ENCODE data around the gene CD1D. TPM values are rescaled to one million over a fixed set of nuclear protein-coding genes. Genes with fewer than 3 reads are reported as not detected.

The CD1D gene
- total and polyA plus RNA-seq, 3 donors from 2014 or later: 2.5 to 6.6 (median 3.1) TPM

DNA sequence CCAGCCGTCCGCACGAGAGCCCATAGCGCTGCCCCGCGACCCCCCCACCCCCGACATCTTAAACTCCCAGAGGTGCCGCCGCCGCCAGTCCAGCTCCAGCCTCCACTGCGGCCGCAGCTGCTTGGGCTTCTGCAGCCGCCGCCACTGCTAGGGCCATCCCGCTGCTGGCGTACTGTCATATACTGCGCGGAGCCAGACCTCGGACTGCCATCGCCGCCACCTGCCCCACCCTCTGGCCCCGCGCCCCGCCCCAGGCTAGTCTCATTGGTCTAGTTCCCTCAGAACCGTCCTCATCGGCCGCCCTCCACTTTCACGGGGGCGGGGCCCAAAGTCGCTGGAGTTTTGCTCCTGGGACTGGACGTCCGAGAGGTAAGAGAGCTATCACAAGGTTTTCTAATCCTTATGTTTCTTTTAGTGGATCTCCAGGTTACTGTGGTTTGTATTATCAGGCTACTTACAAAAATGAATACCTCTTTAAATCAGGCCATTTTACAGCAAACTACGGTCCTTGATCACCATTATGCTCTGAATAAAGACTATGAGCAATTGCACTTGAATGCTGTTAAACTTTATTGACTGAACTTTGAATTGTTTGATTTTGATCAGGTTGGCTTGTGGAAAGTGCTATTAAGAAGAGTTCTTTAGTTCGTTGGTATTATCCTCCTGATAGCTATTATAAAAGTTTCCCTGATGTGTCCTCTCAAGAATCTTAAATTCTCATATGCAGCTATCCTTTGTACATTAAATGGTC, 2.8 kb upstream of the CD1D start:
- intact Hi-C loops (cut with DNase I; ENCODE audit: low total_unique reads): no loop called here
- 3 to 19% methylated on average over 12 to 34 of the region's 34 CpGs for WGBS, 2 donors
- Histone ChIP-seq H3K36me3 (ENCODE audit: low read depth, missing control alignments) (no peaks in the 10 kb centered on the region), H3K27ac (no peak overlapping the region), H3K27me3 (no peaks in the 10 kb centered on the region), H3K4me3 (peak overlapping the region; percentile 42 to 46), H3K4me1 (no peaks in the 10 kb centered on the region), H3K9me3 (no peaks in the 10 kb centered on the region)
- TF ChIP-seq POLR2A (IDR thresholded peaks at IDR 0.05): no peak
- TF ChIP-seq, protein P1, sequence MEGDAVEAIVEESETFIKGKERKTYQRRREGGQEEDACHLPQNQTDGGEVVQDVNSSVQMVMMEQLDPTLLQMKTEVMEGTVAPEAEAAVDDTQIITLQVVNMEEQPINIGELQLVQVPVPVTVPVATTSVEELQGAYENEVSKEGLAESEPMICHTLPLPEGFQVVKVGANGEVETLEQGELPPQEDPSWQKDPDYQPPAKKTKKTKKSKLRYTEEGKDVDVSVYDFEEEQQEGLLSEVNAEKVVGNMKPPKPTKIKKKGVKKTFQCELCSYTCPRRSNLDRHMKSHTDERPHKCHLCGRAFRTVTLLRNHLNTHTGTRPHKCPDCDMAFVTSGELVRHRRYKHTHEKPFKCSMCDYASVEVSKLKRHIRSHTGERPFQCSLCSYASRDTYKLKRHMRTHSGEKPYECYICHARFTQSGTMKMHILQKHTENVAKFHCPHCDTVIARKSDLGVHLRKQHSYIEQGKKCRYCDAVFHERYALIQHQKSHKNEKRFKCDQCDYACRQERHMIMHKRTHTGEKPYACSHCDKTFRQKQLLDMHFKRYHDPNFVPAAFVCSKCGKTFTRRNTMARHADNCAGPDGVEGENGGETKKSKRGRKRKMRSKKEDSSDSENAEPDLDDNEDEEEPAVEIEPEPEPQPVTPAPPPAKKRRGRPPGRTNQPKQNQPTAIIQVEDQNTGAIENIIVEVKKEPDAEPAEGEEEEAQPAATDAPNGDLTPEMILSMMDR (IDR thresholded peaks at IDR 0.05): no peak
- peak; percentile 92 for DNase-seq

DNA sequence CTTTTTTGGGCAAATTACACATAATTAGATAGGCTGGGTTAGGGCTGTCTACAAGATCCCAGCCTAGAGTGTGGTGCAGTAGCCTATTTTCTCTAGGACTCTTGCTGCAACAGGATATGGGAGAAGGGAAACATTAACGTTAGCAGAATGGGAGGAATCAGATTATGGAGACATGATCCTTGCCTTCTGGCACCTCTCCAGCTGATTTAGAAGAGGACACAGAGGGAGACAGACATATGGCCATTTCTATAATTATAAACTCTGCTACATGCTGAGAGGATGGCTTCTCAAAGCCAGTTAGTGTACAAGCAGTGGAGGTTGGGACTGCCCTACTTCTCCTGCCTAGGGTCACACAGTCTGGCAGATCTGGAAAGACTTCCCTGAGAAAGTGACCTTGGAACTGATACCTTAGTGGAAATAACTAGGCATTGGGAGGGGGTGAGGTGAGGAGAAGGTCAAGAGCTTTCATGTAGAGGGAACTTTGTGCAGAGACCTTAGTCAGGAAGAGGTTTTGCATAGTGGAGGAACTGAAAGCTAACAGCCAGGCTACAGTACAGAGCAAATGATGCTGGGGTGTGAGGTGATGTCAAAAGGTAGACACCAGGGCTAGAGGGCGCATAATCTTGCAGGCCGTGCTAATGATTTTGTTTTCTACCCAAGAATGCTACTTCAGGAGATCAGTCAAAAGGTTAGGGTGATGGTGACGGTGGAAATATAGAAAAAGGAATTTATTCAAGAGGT, 1.2 kb upstream of the CD1D start:
- H3K27ac ChIP-seq: no peak overlapping the region
- TF ChIP-seq POLR2A (IDR thresholded peaks at IDR 0.05): no peak
- TF ChIP-seq, protein P1 (IDR thresholded peaks at IDR 0.05): no peak
- 52 to 65% methylated on average over 4 of the region's 4 CpGs for WGBS, 2 donors
- no peaks in the 10 kb centered on the region for H3K9me3 ChIP-seq
- no peaks in the 10 kb centered on the region for H3K36me3 ChIP-seq (ENCODE audit: low read depth, missing control alignments)
- H3K27me3 ChIP-seq: no peaks in the 10 kb centered on the region
- H3K4me3 ChIP-seq: no peak overlapping the region
- no peak for DNase-seq
- H3K4me1 ChIP-seq: no peaks in the 10 kb centered on the region
- intact Hi-C loops (cut with DNase I; ENCODE audit: low total_unique reads): no loop called here

DNA sequence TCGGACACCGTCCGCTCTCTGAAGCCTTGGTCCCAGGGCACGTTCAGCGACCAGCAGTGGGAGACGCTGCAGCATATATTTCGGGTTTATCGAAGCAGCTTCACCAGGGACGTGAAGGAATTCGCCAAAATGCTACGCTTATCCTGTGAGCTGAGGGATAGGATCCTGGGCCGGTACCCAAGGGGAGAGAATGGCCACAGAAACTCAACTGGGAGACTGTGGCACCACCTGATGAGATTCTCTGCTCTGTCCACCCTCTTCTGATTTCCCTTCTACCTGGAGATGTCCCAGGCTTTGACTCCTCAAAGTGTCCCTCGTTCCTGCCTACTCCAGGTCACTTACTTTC, 855 bp downstream of the CD1D start:
- TF ChIP-seq, protein P1 (IDR thresholded peaks at IDR 0.05): no peak
- no peak for TF ChIP-seq POLR2A (IDR thresholded peaks at IDR 0.05)
- Histone ChIP-seq H3K4me1 (no peaks in the 10 kb centered on the region), H3K36me3 (ENCODE audit: low read depth, missing control alignments) (no peaks in the 10 kb centered on the region), H3K9me3 (no peaks in the 10 kb centered on the region), H3K27ac (no peak overlapping the region), H3K27me3 (no peaks in the 10 kb centered on the region), H3K4me3 (peak overlapping the region; percentile 45 to 58)
- WGBS, 2 donors: 8 to 15% methylated on average over 9 to 13 of the region's 13 CpGs
- DNase-seq: no peak
- intact Hi-C loops (cut with DNase I; ENCODE audit: low total_unique reads): no loop called here

DNA sequence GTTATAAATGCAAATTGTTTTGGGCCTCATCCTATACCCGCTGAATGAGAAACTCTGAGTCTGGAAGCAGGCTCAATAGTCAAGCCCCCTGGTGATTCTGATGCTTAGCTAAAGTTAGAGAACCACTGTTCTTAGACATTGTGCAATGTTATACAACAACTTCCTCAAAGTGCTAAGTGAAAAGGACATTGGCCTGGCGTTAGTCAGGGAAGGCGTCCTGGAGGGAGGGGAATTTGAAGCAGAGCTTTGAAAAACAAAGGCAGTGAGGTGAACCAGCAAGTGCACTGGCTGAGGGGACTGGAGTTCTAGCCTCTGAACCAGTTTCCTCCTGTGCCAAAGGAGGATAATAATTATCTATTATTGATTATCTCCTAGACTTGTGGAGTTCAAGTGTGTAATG, 5.1 kb downstream of the CD1D start:
- Histone ChIP-seq H3K36me3 (ENCODE audit: low read depth, missing control alignments) (no peaks in the 10 kb centered on the region), H3K27me3 (no peaks in the 10 kb centered on the region), H3K4me1 (no peaks in the 10 kb centered on the region), H3K9me3 (no peaks in the 10 kb centered on the region), H3K4me3 (no peak overlapping the region), H3K27ac (no peak overlapping the region)
- DNase-seq: no peak
- intact Hi-C loops (cut with DNase I; ENCODE audit: low total_unique reads): no loop called here
- 78 to 88% methylated on average over 3 of the region's 3 CpGs for WGBS, 2 donors
- no peak for TF ChIP-seq POLR2A (IDR thresholded peaks at IDR 0.05)
- TF ChIP-seq, protein P1 (IDR thresholded peaks at IDR 0.05): no peak
